ENCODE results near the gene LACTB.

DNA sequence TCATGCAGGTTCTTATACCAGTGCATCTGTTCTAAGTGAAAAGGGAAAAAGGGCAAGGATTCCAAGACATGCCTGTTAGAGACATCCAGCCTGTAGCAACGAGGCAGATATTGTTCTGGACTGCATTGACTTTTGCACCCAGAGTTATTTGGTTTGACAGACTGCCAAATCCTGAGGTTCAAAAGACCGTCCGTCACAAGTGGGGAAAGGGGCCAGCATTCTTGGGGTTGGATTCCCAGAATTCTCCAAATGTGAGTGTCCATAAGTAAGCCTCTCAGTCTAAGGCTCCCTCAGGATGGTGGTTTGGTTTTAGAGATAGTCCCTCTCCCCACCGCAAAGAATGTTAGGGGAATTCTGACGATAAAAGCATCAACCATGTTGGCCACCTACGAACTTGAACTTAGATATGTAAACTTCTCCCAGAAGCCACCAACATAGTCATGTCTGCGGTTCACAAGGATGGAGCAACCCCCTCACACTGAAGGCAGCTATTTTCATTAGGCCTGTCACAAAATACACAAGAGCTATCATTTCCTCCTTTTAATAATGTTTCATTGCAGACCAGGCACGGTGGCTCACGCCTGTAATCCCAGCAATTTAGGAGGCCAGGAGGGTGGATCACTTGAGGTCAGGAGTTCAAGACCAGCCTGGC, 13.6 kb upstream of the LACTB start:
- TF ChIP-seq HDGF (IDR thresholded peaks at IDR 0.05) (no peak), SP1 (IDR thresholded peaks at IDR 0.05; ENCODE audit: low read depth, low read length) (no peak), CEBPB (IDR thresholded peaks at IDR 0.05; ENCODE audit: borderline replicate concordance in 1 of 2, low read depth in 2 of 2, low read length in 2 of 2) (no peak), NFYA (IDR thresholded peaks at IDR 0.05; ENCODE audit: borderline replicate concordance, low read depth, low read length) (no peak), ZNF274 (IDR thresholded peaks at IDR 0.05; ENCODE audit: insufficient read depth, insufficient read length) (no peak), DPF2 (IDR thresholded peaks at IDR 0.05) (no peak)
- TF ChIP-seq, protein P1, sequence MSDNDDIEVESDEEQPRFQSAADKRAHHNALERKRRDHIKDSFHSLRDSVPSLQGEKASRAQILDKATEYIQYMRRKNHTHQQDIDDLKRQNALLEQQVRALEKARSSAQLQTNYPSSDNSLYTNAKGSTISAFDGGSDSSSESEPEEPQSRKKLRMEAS (IDR thresholded peaks at IDR 0.05; ENCODE audit: low read depth, low read length), result no peak
- TF ChIP-seq, protein P2, sequence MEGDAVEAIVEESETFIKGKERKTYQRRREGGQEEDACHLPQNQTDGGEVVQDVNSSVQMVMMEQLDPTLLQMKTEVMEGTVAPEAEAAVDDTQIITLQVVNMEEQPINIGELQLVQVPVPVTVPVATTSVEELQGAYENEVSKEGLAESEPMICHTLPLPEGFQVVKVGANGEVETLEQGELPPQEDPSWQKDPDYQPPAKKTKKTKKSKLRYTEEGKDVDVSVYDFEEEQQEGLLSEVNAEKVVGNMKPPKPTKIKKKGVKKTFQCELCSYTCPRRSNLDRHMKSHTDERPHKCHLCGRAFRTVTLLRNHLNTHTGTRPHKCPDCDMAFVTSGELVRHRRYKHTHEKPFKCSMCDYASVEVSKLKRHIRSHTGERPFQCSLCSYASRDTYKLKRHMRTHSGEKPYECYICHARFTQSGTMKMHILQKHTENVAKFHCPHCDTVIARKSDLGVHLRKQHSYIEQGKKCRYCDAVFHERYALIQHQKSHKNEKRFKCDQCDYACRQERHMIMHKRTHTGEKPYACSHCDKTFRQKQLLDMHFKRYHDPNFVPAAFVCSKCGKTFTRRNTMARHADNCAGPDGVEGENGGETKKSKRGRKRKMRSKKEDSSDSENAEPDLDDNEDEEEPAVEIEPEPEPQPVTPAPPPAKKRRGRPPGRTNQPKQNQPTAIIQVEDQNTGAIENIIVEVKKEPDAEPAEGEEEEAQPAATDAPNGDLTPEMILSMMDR (IDR thresholded peaks at IDR 0.05 in 2 of 3, conservative IDR thresholded peaks at IDR 0.05 in 1 of 3; ENCODE audit: control insufficient read depth in 2 of 3, extremely low read depth in 1 of 3, insufficient read depth in 1 of 3, low read depth in 3 of 3, low read length in 3 of 3), result no peak
